ENCODE measurements around the gene ADAMTS13.

The ADAMTS13 gene

DNA sequence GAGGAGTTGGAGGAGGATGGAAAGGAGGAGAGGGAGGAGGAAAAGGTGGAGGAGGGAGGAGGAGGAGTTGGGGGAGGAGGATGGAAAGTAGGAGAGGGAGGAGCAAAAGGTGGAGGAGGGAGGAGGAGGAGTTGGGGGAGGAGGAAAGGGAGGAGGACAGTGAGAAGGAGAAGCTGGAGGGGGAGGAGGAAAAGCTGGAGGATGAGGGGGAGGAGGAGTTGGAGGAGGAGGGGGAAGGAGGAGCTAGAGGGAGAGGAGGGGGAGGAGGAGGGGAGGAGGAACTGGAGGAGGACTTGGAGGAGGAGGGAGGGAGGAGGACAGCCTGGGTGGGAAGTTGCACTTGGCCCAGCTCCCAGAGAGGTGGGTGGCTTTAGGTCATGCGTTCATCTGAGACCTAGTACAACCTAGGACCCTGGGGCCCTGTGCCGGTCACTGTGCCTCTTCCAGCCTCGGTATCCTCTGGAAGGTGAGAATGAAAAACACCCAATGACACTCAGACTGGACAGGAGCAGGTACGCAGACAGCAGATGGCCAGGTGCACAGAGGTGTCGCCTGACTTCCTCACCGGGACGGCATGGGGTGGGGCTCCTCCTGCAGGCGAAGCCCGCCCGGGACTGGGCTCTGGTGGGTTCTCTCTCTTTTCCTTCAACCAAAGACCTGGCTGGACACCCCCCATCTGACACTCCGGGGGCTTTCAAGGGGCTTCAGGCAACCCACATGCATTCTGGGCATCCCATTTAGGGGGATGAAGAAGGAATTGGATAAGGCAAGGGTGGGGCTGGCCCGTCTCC lies 68.9 kb downstream of the ADAMTS13 start:
- DNase-seq (ENCODE audit: low spot score), result no peak

- no peak for DNase-seq (ENCODE audit: low spot score)
These were observed 69.4 kb downstream of the ADAMTS13 start for GRCh38 chr9:133491656-133491925.

GRCh38 chr9:133492061-133493021 lies 70.2 kb downstream of the ADAMTS13 start:
- no peak for DNase-seq (ENCODE audit: low spot score)

DNA sequence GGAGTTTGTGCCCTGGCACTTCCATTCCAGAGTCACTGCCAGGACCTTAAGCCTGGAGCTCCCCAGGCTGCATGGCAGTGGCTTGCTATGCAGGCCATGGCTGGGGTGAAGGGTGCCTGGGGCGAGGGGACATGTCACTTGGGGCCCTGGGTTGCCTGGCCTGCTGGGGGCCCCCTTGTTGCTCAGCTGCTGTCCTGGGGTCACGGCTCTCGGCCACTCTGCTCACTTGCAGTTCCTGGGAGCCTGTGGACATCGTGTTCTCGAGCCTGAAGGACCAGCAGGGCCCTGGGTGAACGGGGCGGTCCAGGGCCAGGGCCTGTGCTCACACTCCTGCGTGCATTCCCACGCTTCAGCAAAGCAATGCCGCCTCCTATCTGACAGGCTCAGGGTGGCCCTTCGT lies 71.3 kb downstream of the ADAMTS13 start:
- DNase-seq (ENCODE audit: low spot score), result no peak

GRCh38 chr9:133493845-133494540 lies 71.8 kb downstream of the ADAMTS13 start:
- no peak for DNase-seq (ENCODE audit: low spot score)

DNA sequence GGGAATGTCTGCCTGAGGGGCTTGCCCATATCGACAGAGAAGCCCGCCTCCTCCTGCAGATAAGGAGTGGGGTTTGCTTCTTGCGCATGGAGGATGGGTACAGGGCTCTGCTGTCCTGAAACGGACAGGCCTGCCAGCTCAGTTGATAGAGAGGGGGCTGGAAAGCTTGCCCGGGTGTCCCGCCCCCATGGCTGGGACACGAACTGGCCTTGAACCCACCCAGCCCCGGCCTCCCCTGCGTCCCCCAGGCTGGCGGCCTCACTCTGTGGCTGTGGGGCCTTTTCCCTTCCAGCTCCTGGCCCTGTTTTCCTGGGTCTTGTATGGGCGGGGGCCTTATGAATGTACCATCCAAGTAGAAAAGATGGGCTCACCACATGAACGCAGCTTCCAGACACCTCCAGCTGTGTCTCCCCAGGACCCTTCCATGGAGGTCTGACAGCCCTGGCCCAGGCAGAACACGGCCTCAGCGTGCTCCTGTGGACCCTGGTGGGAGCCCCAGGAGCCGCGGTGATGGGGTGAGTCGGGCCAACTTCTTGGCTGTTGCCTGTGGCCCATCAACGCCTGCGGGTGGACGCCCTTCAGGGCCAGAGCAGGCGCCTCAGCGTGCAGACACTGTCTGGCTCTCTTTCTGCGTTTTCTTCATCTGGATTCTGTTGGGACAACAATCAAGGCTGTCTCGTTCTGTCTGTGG lies 72.6 kb downstream of the ADAMTS13 start:
- no peak for DNase-seq (ENCODE audit: low spot score)

DNA sequence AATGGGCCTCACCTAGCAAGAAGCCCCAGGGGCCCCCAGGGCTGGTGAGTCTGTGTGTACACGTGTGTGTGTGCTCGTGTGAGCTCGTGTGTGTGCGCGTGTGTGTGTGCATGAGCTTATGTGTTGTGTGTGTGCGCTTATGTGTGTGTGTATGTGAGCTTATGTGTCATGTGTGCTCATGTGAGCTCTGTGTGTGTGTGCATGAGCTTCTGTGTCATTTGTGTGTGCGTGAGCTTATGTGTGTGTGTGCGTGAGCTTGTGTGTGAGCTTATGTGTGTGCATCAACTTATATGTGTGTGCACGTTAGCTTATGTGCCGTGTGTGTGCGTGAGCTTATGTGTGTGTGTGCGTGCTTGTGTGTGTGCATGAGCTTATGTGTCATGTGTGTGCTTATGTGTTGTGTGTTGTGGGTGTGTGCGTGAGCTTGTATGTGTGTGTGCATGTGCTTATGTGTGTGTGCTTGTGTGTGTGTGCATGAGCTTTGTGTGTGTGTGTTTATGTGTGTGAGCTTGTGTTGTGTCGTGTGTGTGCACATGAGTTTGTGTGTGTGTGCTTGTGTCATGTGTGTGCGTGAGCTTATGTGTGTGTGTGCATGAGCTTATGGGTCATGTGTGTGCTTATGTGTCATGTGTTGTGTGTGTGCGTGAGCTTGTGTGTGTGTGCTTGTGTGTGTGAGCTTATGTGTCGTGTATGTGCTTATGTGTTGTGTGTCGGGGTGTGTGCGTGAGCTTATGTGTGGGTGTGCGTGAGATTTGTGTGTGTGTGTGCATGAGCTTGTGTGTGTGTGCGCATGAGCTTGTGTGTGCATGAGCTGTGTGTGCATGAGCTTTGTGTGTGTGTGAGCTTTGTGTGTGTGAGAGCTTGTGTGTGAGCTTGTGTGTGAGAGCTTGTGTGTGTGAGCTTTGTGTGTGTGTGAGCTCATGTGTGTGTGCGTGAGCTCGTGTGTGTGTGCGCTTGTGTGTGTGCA lies 73.4 kb downstream of the ADAMTS13 start:
- no peak for DNase-seq (ENCODE audit: low spot score)

GRCh38 chr9:133496861-133497842 lies 75.0 kb downstream of the ADAMTS13 start:
- no peak for DNase-seq (ENCODE audit: low spot score)

GRCh38 chr9:133499132-133499891 lies 77.1 kb downstream of the ADAMTS13 start:
- DNase-seq (ENCODE audit: low spot score), result no peak

DNA sequence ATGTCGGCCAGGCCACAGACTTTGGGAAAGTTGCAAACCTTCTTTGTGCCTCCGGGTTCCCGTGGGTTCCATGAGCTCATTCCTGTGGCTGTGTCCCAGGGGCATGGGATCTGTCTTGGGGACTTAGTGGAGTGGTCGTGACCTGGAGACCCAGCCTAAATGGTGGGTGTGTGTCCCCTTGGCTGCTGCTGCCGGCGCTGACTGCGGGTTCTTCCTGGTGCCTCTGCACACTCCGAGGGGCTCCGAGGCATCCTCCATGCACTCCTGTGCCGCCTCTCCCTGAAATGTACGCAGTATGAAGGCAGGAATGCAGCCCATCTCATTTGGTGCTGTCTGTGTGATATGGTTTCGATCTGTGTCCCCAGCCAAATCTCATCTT lies 77.7 kb downstream of the ADAMTS13 start:
- no peak for DNase-seq (ENCODE audit: low spot score)

DNA sequence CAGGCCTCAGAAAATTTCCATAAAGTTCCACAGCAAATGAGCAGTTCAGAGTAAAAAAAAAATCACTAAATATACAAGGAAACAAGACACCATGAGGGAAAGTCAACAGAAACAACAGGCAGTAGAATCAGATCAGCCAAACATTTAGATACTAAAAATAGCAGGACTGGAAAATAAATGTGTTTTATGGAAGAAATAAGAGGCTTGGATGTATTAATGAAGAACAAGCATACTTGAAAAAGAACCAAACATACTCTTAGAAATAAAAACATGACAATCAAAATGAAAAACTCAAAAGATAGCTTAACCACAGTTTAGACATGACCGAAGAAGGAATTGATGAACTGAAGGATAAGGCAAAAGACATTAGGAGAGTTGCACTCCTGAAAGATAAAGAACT lies 79.9 kb downstream of the ADAMTS13 start:
- DNase-seq (ENCODE audit: low spot score), result no peak

- peak; percentile 42 for DNase-seq (ENCODE audit: low spot score)
These were observed 83.1 kb downstream of the ADAMTS13 start for GRCh38 chr9:133505186-133505830.

- peak; percentile 86 for DNase-seq (ENCODE audit: low spot score)
These were observed 83.9 kb downstream of the ADAMTS13 start for GRCh38 chr9:133505901-133506652.

DNA sequence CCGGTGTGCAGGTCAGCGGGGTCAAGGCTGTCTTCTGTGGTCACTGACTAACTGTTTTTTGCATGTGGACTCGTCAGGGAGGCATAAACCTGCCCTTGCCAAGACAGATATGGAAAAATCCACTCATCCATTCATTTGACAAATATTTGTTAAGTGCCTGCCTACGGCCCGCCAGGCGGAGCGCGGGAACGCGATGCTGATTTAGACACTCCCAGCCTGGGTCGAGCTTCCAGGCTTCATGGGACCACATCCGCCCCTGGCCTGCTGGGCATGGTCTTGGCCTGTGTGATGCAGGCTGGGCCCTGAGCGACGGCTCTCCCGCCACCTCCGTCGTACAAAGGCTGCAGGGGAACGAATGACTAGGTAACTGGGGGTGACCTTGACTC lies 84.5 kb downstream of the ADAMTS13 start:
- peak; percentile 86 for DNase-seq (ENCODE audit: low spot score)

- no peak for DNase-seq (ENCODE audit: low spot score)
These were observed 85.2 kb downstream of the ADAMTS13 start for GRCh38 chr9:133507246-133507965.

DNA sequence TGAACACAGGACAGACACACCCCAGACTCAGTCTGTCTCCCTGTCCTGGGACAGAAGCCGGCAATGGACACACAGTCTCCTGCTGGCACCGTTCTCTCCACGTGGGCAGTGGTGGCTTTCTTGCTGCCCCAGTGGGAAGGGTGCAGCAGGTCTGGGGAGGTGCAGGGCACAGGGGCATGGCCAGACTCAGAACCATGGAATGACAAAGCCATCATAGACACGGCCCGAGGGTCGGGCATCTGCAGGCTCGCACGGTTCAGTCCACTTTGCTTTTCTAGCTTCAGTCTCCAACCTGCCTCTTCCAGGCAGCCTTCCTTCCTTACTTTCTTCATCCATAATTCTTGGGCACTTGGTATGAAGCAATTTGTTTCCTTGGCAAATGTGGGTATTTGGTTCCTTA lies 85.9 kb downstream of the ADAMTS13 start:
- DNase-seq (ENCODE audit: low spot score), result no peak
